ENCODE results near the gene RASGRF1.

The RASGRF1 gene, protein sequence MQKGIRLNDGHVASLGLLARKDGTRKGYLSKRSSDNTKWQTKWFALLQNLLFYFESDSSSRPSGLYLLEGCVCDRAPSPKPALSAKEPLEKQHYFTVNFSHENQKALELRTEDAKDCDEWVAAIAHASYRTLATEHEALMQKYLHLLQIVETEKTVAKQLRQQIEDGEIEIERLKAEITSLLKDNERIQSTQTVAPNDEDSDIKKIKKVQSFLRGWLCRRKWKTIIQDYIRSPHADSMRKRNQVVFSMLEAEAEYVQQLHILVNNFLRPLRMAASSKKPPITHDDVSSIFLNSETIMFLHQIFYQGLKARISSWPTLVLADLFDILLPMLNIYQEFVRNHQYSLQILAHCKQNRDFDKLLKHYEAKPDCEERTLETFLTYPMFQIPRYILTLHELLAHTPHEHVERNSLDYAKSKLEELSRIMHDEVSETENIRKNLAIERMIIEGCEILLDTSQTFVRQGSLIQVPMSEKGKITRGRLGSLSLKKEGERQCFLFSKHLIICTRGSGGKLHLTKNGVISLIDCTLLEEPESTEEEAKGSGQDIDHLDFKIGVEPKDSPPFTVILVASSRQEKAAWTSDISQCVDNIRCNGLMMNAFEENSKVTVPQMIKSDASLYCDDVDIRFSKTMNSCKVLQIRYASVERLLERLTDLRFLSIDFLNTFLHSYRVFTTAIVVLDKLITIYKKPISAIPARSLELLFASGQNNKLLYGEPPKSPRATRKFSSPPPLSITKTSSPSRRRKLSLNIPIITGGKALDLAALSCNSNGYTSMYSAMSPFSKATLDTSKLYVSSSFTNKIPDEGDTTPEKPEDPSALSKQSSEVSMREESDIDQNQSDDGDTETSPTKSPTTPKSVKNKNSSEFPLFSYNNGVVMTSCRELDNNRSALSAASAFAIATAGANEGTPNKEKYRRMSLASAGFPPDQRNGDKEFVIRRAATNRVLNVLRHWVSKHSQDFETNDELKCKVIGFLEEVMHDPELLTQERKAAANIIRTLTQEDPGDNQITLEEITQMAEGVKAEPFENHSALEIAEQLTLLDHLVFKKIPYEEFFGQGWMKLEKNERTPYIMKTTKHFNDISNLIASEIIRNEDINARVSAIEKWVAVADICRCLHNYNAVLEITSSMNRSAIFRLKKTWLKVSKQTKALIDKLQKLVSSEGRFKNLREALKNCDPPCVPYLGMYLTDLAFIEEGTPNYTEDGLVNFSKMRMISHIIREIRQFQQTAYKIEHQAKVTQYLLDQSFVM (N-terminal part only)

DNA sequence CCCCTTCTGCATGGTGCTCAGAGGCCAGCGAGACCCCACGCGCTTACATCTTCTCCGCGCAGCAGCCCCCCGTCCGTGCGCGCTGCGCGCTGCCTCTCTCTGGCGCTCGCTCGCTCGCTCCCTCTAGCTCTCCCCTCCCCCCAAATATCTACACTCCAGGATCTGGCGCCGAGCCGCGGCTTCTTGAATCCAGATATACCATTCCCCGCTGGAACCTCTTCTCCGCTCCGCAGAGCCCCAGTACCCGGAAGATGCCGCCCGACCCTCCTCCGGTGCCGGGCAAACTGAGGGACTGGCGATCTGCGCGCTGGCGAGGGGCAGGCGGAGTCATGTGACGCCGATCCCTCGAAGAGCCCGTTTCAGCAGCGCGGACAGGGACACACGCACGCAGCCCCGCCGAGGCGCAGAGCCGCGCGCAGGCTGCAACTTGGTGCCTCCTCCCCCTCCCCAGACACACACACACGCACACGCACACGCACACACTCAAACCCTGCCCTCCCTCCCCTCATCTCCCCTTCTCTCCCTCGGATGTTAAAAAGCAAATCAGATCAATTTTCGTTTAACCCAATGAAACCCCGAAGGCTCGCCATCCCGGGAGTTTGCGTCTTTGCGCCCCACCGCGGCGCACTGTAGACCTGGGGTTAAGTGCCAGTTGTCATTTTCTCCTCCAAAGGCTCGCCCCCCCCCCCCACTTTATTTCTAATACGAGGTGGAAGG is at the start of gene RASGRF1:
RASGRF1 (minus strand) TSS at position 294 of the 717 bp plus-strand sequence; CDS start at position 12, 282 bp downstream.
- Histone ChIP-seq H3K27ac (no peak within 1 kb of the TSS), H3K9ac (ENCODE audit: insufficient read length) (no peak within 1 kb of the TSS), H3K4me3 (no peak within 1 kb of the TSS), H3K36me3 (ENCODE audit: insufficient read depth, low read length) (no peaks in the 10 kb centered on the region), H3K9me3 (ENCODE audit: low read depth, low read length) (no peaks in the 10 kb centered on the region)
- DNase-seq (ENCODE audit: low read depth, low spot score) = no peak
- no peak for TF ChIP-seq POLR2AphosphoS5 (IDR thresholded peaks at IDR 0.05; ENCODE audit: borderline replicate concordance, low read depth, low read length)
- TF ChIP-seq EZH2 (IDR thresholded peaks at IDR 0.05) = no peak
- TF ChIP-seq FOXP2 (optimal IDR thresholded peaks at IDR 0.05; ENCODE audit: control extremely low read depth, extremely low read length, insufficient read depth) = no peak

GRCh38 chr15:79136434-79137046 is 46.0 kb upstream of the RASGRF1 start:
- H3K9me3 ChIP-seq (ENCODE audit: low read depth, low read length) = no peaks in the 10 kb centered on the region
- no peak for TF ChIP-seq POLR2AphosphoS5 (IDR thresholded peaks at IDR 0.05; ENCODE audit: borderline replicate concordance, low read depth, low read length)
- no peak for TF ChIP-seq EZH2 (IDR thresholded peaks at IDR 0.05)
- TF ChIP-seq FOXP2 (optimal IDR thresholded peaks at IDR 0.05; ENCODE audit: control extremely low read depth, extremely low read length, insufficient read depth) = no peak
- no peak for DNase-seq (ENCODE audit: low read depth, low spot score)
- no peaks in the 10 kb centered on the region for H3K36me3 ChIP-seq (ENCODE audit: insufficient read depth, low read length)
- no peak overlapping the region for H3K27ac ChIP-seq
- H3K4me3 ChIP-seq = no peak overlapping the region
- H3K9ac ChIP-seq (ENCODE audit: insufficient read length) = no peak overlapping the region

- Histone ChIP-seq H3K9ac (ENCODE audit: insufficient read length) (no peak overlapping the region), H3K27ac (no peak overlapping the region), H3K4me3 (no peak overlapping the region), H3K9me3 (ENCODE audit: low read depth, low read length) (no peaks in the 10 kb centered on the region), H3K36me3 (ENCODE audit: insufficient read depth, low read length) (no peaks in the 10 kb centered on the region)
- TF ChIP-seq EZH2 (IDR thresholded peaks at IDR 0.05) (no peak), POLR2AphosphoS5 (IDR thresholded peaks at IDR 0.05; ENCODE audit: borderline replicate concordance, low read depth, low read length) (no peak), FOXP2 (optimal IDR thresholded peaks at IDR 0.05; ENCODE audit: control extremely low read depth, extremely low read length, insufficient read depth) (no peak)
- no peak for DNase-seq (ENCODE audit: low read depth, low spot score)
These were observed 42.7 kb upstream of the RASGRF1 start for GRCh38 chr15:79133309-79133708.

DNA sequence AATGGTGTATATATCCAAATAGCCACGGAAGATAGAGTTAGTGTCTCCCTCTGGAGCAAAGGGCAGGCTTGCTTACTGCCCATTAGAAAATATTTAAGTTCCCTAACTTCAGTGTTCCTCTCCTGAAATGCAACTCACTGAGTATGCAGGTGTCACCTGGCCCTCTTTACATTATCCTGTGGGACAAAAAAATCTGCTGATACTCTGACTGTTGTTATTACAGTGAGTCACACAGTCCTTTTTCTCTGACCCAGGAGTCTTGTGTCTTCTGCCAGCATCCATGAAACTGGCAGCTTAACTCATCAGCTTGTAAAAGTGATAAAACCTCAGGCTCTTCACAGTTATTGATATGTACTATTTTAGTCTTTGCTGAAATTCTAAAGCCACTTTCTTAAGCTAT is 42.2 kb upstream of the RASGRF1 start:
- Histone ChIP-seq H3K36me3 (ENCODE audit: insufficient read depth, low read length) (no peaks in the 10 kb centered on the region), H3K4me3 (no peak overlapping the region), H3K9ac (ENCODE audit: insufficient read length) (no peak overlapping the region), H3K9me3 (ENCODE audit: low read depth, low read length) (no peaks in the 10 kb centered on the region), H3K27ac (no peak overlapping the region)
- TF ChIP-seq FOXP2 (optimal IDR thresholded peaks at IDR 0.05; ENCODE audit: control extremely low read depth, extremely low read length, insufficient read depth) (no peak), EZH2 (IDR thresholded peaks at IDR 0.05) (no peak), POLR2AphosphoS5 (IDR thresholded peaks at IDR 0.05; ENCODE audit: borderline replicate concordance, low read depth, low read length) (no peak)
- DNase-seq (ENCODE audit: low read depth, low spot score) = no peak

- H3K27ac ChIP-seq = no peak overlapping the region
- TF ChIP-seq FOXP2 (optimal IDR thresholded peaks at IDR 0.05; ENCODE audit: control extremely low read depth, extremely low read length, insufficient read depth) = no peak
- no peak for TF ChIP-seq POLR2AphosphoS5 (IDR thresholded peaks at IDR 0.05; ENCODE audit: borderline replicate concordance, low read depth, low read length)
- no peak for TF ChIP-seq EZH2 (IDR thresholded peaks at IDR 0.05)
- H3K9me3 ChIP-seq (ENCODE audit: low read depth, low read length) = no peaks in the 10 kb centered on the region
- H3K9ac ChIP-seq (ENCODE audit: insufficient read length) = no peak overlapping the region
- no peaks in the 10 kb centered on the region for H3K36me3 ChIP-seq (ENCODE audit: insufficient read depth, low read length)
- no peak overlapping the region for H3K4me3 ChIP-seq
- DNase-seq (ENCODE audit: low read depth, low spot score) = no peak
These were observed 41.8 kb upstream of the RASGRF1 start for GRCh38 chr15:79132361-79132760.

DNA sequence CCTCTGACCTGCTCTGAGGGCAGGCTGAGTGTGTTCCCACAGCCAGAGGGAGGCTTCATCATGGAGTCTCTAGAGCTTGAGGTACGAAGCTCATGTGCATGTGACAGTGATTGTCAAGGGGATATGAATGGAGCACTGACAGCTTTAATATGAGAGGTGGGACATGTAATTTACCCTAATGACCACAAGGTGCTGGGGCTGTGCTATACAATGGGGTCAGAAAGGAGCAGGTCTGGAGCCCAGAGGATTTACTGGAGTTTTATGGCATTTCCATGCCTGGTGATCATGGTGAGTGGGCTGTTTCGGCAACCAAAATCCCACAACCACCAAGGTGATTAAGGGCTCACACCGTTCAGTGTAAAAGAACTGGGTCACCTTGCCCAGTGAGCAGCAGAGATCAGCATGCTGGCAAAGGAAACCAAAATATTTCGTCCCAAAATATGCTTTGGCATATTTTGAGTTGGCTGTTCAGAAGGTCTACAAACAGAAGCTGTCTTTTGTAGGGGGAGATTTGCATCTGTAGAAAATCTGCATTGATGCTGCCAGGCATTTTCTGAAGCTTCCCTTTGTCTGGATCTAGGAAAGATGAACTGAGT is 40.1 kb upstream of the RASGRF1 start:
- Histone ChIP-seq H3K9ac (ENCODE audit: insufficient read length) (no peak overlapping the region), H3K9me3 (ENCODE audit: low read depth, low read length) (no peaks in the 10 kb centered on the region), H3K27ac (no peak overlapping the region), H3K36me3 (ENCODE audit: insufficient read depth, low read length) (no peaks in the 10 kb centered on the region), H3K4me3 (no peak overlapping the region)
- DNase-seq (ENCODE audit: low read depth, low spot score) = no peak
- TF ChIP-seq POLR2AphosphoS5 (IDR thresholded peaks at IDR 0.05; ENCODE audit: borderline replicate concordance, low read depth, low read length) (no peak), EZH2 (IDR thresholded peaks at IDR 0.05) (no peak), FOXP2 (optimal IDR thresholded peaks at IDR 0.05; ENCODE audit: control extremely low read depth, extremely low read length, insufficient read depth) (no peak)

DNA sequence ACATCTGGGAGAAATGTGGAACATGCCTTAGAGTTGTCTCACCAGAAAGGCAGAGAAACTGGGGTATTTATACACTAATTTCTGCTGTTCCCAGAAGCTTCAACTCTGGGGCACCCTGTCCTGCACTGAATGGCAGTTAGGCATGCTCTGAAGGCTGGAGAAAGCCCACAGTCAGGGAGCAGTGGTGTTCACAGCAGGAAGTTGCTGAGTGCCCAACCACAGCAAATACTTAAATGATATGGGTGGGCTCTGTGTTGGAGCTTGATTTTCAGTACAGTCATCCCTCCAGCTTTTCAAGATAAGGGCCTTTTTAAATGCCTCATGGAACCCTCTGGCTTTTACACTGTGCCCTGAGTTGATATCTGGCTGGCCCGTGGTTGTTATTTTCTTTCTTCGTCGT is 38.7 kb upstream of the RASGRF1 start:
- Histone ChIP-seq H3K9ac (ENCODE audit: insufficient read length) (no peak overlapping the region), H3K9me3 (ENCODE audit: low read depth, low read length) (no peaks in the 10 kb centered on the region), H3K36me3 (ENCODE audit: insufficient read depth, low read length) (no peaks in the 10 kb centered on the region), H3K27ac (no peak overlapping the region), H3K4me3 (no peak overlapping the region)
- TF ChIP-seq FOXP2 (optimal IDR thresholded peaks at IDR 0.05; ENCODE audit: control extremely low read depth, extremely low read length, insufficient read depth) = no peak
- TF ChIP-seq POLR2AphosphoS5 (IDR thresholded peaks at IDR 0.05; ENCODE audit: borderline replicate concordance, low read depth, low read length) = no peak
- TF ChIP-seq EZH2 (IDR thresholded peaks at IDR 0.05) = no peak
- DNase-seq (ENCODE audit: low read depth, low spot score) = no peak

Measured in SK-N-MC (cell line).